ENCODE data around the gene KLK10. TPM values are rescaled to one million over a fixed set of nuclear protein-coding genes. Genes with fewer than 3 reads are reported as not detected.

KLK10 gene
- total RNA-seq (2021; ENCODE audit: unreplicated experiment) (not detected), Bru-seq, nascent RNA (percentile 18 among the genes with signal in this experiment), BruChase-seq, experiment 1, labeled RNA remaining after a 2-hour chase (percentile 9 among the genes with signal in this experiment), BruChase-seq, experiment 2, labeled RNA remaining after a 6-hour chase (percentile 10 among the genes with signal in this experiment)
- 0.16 TPM for polyA plus RNA-seq (2012; ENCODE audit: insufficient read length)
- long read RNA-seq = 0 reads

- intact Hi-C loops (cut with micrococcal nuclease; ENCODE audit: unreplicated experiment) = no loop called here
- H3K27ac ChIP-seq (ENCODE audit: low read length) = no peak within 1 kb of the TSS
Observed at GRCh38 chr19:51019544-51019925, at the start of gene KLK10. KLK10 (minus strand) TSS chr19:51019709; CDS start chr19:51019130, 579 bp downstream.

More at GRCh38 chr19:51019544-51019925, at the start of gene KLK10:
- peaks cover 2% of the 10 kb centered on the region; the same call in 1 of the 2 replicates for H3K27me3 ChIP-seq (ENCODE audit: control insufficient read depth, insufficient read depth, low read length)
- in situ Hi-C loops (cut with HindIII; ENCODE audit: low pct_unique_long_range_greater_than_20kb, low sequenced_read_pairs) = no loop called here
- DNase-seq (ENCODE audit: low read depth, low spot score) = no peak
- ATAC-seq = no peak
- no peaks in the 10 kb centered on the region for H3K9me3 ChIP-seq (ENCODE audit: control insufficient read depth, insufficient read depth, low read depth, low read length)
- ChIA-PET POLR2A (interaction anchor here (0.6 kb wide), 1 partner anchor 15 kb away, joined by 11 read pairs; the partner anchor contains the start of gene KLK12), CTCF (interaction anchor here (0.6 kb wide), 1 partner anchor 95 kb away, joined by 6 read pairs; no protein-coding TSS in a partner anchor)
- BruUV-seq (replicated peaks) = no TSS peak
- peak within 1 kb of the TSS; percentile 30 to 50 for H3K4me3 ChIP-seq (ENCODE audit: low read depth in 2 of 2, low read length in 2 of 2)
- H3K36me3 ChIP-seq (ENCODE audit: control insufficient read depth, insufficient read depth, low read length) = no peaks in the 10 kb centered on the region; the same call in 1 of the 2 replicates
- peaks cover 3% of the 10 kb centered on the region for H3K4me1 ChIP-seq (ENCODE audit: control insufficient read depth, insufficient read depth, low read length)
- no peak for TF ChIP-seq SIN3A (IDR thresholded peaks at IDR 0.05; ENCODE audit: borderline replicate concordance, insufficient read depth, low read depth, low read length)
- TF ChIP-seq TCF7L2 (IDR thresholded peaks at IDR 0.05; ENCODE audit: low read depth, low read length) = no peak
- no peak for TF ChIP-seq POLR2AphosphoS5 (IDR thresholded peaks at IDR 0.05; ENCODE audit: low read depth, low read length)
- no peak for TF ChIP-seq CTCF (IDR thresholded peaks at IDR 0.05)
- TF ChIP-seq REST (IDR thresholded peaks at IDR 0.05; ENCODE audit: insufficient read depth in 1 of 2, low read depth in 2 of 2, low read length in 1 of 2) = no peak

Measured in Panc1 (cell line).